Measurements from ENCODE around the gene SMARCB1. TPM values are rescaled to one million over a fixed set of nuclear protein-coding genes. Genes with fewer than 3 reads are reported as not detected.

SMARCB1 gene
- total and polyA plus RNA-seq, 12 donors: 26.8 to 73.1 (median 39.8) TPM

DNA sequence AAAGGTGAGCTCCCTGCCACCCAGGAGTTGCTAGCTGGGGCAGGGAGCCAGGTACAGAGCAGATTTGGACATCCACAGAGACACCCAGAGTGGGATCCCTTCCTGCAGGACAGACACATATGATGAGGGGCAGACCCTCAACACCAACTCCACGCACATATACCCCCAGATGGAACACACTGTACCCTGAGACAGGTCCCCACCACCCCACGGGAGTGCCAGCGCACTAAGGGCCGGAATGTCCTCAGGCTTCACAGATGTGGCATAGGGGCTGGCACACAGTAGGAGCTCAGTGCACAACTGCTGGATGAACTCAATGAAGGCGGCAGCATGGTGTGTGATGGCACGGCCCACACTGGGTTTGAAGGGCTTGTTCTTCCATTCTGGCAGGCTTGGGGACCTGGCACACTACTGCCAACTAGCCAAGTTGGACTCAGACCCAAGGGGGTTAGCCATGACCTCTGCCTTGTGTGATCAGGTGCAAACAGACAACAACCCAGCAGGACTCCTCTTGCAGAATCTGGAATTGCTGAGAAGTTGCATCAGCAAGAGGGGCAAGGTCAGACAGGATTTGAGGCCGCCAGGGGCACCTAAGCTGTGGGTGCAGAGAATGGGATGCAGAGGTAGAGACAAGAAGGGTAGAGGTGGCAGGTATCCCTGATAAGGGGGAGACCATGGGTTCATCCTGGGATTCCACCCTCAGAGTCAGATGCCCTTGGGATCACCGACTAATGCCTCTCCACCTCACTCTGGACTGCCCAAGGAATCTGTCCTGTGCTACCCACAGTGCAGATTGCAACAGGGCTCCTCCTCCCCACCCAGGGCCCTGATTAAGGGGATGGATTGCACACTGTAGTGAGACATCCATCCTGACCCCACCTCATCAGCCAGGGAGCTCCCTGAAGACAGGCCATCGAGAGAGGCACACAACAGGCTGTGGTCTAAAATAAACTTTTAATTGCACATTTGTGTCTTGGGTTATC lies 21.6 kb upstream of the SMARCB1 start:
- H3K4me3 ChIP-seq: peak overlapping the region in 9 of 10 donors; percentile 58 to 78 (median 67)
- H3K36me3 ChIP-seq: peaks cover 0 to 16% (median 0%) of the 10 kb centered on the region in 9 donors
- TF ChIP-seq, protein P1, sequence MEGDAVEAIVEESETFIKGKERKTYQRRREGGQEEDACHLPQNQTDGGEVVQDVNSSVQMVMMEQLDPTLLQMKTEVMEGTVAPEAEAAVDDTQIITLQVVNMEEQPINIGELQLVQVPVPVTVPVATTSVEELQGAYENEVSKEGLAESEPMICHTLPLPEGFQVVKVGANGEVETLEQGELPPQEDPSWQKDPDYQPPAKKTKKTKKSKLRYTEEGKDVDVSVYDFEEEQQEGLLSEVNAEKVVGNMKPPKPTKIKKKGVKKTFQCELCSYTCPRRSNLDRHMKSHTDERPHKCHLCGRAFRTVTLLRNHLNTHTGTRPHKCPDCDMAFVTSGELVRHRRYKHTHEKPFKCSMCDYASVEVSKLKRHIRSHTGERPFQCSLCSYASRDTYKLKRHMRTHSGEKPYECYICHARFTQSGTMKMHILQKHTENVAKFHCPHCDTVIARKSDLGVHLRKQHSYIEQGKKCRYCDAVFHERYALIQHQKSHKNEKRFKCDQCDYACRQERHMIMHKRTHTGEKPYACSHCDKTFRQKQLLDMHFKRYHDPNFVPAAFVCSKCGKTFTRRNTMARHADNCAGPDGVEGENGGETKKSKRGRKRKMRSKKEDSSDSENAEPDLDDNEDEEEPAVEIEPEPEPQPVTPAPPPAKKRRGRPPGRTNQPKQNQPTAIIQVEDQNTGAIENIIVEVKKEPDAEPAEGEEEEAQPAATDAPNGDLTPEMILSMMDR (IDR thresholded peaks at IDR 0.05): no peak
- WGBS, 2 donors: 66 to 69% methylated on average over 9 of the region's 9 CpGs
- intact Hi-C loops (cut with DNase I): loop anchor here in 9 of 10 donors (5.0 to 10.0 kb wide), 3 partner anchors 82 to 220 kb away; no protein-coding TSS in a partner anchor
- H3K27me3 ChIP-seq: no peaks in the 10 kb centered on the region
- H3K27ac ChIP-seq: peak overlapping the region in 5 of 10 donors; percentile 36 to 94 (median 86)
- peaks cover 6 to 57% (median 46%) of the 10 kb centered on the region in 9 donors for H3K4me1 ChIP-seq
- ATAC-seq: no peak
- no peaks in the 10 kb centered on the region for H3K9me3 ChIP-seq
- DNase-seq: no peak

DNA sequence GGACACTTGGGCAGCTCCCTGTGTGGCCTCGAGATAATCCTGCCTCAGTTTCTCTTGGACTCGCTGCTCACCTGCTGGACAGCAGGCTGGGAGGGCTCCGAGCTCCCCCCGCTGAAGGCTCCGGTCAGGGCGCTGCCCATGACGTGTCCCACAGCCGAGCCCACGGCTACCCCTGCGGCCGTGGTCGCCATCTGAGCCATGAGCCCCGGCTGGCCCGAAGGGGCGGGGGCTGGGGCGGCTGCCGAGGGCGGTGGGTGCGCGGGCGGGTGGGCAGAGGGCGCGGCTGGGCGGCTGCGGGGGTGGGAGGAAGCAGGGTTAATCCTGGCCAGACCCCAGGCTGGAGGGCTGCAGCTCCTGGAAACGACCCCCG lies 19.5 kb upstream of the SMARCB1 start:
- intact Hi-C loops (cut with DNase I): loop anchor here in 9 of 10 donors (5.0 to 10.0 kb wide), 3 partner anchors 80 to 222 kb away; no protein-coding TSS in a partner anchor
- TF ChIP-seq, protein P1 (IDR thresholded peaks at IDR 0.05): no peak
- Histone ChIP-seq H3K27me3 (no peaks in the 10 kb centered on the region), H3K9me3 (no peaks in the 10 kb centered on the region), H3K27ac (peak overlapping the region; percentile 85 to 96 (median 92)), H3K4me1 (peaks cover 8 to 71% (median 57%) of the 10 kb centered on the region in 9 donors), H3K36me3 (peaks cover 0 to 16% (median 0%) of the 10 kb centered on the region in 9 donors), H3K4me3 (peak overlapping the region; percentile 58 to 78 (median 70))
- 7% methylated on average over 22 to 27 of the region's 27 CpGs for WGBS, 2 donors
- ATAC-seq (peak in 5 of 8 donors; percentile 1 to 9 (median 6)), DNase-seq (no peak)

DNA sequence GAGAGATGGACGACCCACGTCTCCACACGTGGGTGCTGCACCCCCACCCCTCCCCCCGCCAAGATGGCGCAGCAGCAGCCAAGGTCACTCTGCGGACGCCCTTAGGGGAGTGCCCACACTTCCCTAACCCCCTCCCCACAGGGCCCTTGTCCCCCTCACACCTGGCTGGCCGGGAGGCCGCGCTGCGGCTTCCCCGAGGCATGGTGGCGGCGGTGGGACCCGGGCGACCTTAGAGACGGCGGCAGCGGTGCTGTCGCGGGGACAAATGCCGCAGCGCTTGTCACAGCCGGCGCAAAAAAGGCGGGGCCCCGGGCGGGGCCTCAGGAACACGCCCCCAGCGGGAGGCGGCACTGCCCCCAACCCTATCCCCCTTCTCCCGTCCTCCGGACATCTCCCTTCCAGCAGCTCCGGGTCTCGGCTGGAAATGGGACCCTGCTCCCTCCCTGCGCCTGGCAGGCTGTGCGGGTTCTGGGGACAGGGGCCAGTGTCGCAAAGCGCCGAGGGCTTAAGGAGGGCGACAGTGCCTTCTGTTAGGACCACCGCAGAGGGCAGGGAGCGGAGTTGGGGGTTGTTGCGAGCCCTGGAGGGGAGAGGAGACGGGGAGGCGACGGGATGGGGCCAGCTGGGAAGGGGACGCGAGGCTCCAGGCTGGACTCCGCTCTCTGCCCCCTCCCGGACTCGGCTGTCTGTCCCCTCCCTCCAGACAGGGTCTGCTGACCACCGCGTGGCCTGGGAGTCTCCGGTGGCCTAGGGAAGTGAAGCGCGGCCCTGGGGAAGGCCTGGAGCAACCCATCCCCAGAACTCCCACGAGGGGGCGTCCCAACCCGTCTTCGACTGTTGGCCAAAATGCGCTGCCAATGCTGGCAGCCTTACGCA lies 18.9 kb upstream of the SMARCB1 start, which contains the start of gene CHCHD10:
TSS of gene CHCHD10 (minus strand) at position 300 of the 876 bp plus-strand sequence. CDS start at position 202, 98 bp downstream.
- ATAC-seq: peak; percentile 81 to 92 (median 88)

More for the DNA sequence above, 18.9 kb upstream of the SMARCB1 start, which contains the start of gene CHCHD10:
- peak; percentile 89 for DNase-seq
- Histone ChIP-seq H3K27ac (peak within 1 kb of the TSS; percentile 85 to 96 (median 92)), H3K9me3 (no peaks in the 10 kb centered on the region), H3K27me3 (peaks cover 0 to under 1% (median 0%) of the 10 kb centered on the region in 7 donors), H3K4me1 (peaks cover 11 to 68% (median 55%) of the 10 kb centered on the region in 9 donors), H3K4me3 (peak within 1 kb of the TSS; percentile 58 to 78 (median 70)), H3K36me3 (peaks cover 0 to 16% (median 0%) of the 10 kb centered on the region in 9 donors)
- TF ChIP-seq, protein P1 (IDR thresholded peaks at IDR 0.05): peak; percentile 75 to 91 (median 87)
- intact Hi-C loops (cut with DNase I): loop anchor here (2.0 to 10.0 kb wide), 5 partner anchors 21 to 223 kb away; no protein-coding TSS in a partner anchor
- WGBS, 2 donors: 1% methylated on average over 55 to 63 of the region's 63 CpGs

Measured in heart right ventricle (tissue), 16 donors.